HepG2 (cell line): Measurements from ENCODE around the gene GFER. TPM values are rescaled to one million over a fixed set of nuclear protein-coding genes. Genes with fewer than 3 reads are reported as not detected.

Experiments
- FOXK2 ChIP-seq: fragments of 450-650 bp; IDR thresholded peaks from 2 replicates; pipeline ENCODE4 v1.6.1; 2016
- HDAC1 ChIP-seq: sonication (generic); formaldehyde crosslinking; IDR thresholded peaks from 2 replicates; pipeline ENCODE4 v1.5.1; 2020; ENCODE audit warnings: mild to moderate bottlenecking, missing genetic modification reagents
- HNF4G ChIP-seq, 2 experiments: sonication (generic) in 1 of 2; formaldehyde crosslinking in 1 of 2; IDR thresholded peaks; 2 replicates each; pipeline versions ENCODE4 v1.4.0 to v1.6.1; 2011 to 2020; ENCODE audit warnings: borderline replicate concordance in 2 of 2, low read depth in 2 of 2, mild to moderate bottlenecking in 2 of 2, low read length in 1 of 2, missing genetic modification reagents in 1 of 2, moderate library complexity in 1 of 2
- HNRNPK ChIP-seq: fragments of 200-400 bp; formaldehyde crosslinking; IDR thresholded peaks from 2 replicates; pipeline ENCODE4 v1.6.1; 2018; ENCODE audit warnings: low read length, low read depth, moderate library complexity, mild to moderate bottlenecking; ENCODE audit not compliant: poor library complexity, severe bottlenecking
- MEIS1 ChIP-seq: sonication (generic); formaldehyde crosslinking; IDR thresholded peaks from 2 replicates; pipeline ENCODE4 v1.9.0; 2021; ENCODE audit warnings: mild to moderate bottlenecking, missing genetic modification reagents, moderate library complexity, borderline replicate concordance
- NCOA1 ChIP-seq: sonication (generic); formaldehyde crosslinking; IDR thresholded peaks from 2 replicates; pipeline ENCODE4 v1.9.0; 2021; ENCODE audit warnings: missing genetic modification reagents
- ZNF276 ChIP-seq: sonication (generic); formaldehyde crosslinking; IDR thresholded peaks from 2 replicates; pipeline ENCODE4 v1.4.0; 2020; ENCODE audit warnings: mild to moderate bottlenecking, low read depth, missing genetic modification reagents
- ZNF564 ChIP-seq: sonication (generic); formaldehyde crosslinking; IDR thresholded peaks from 2 replicates; pipeline ENCODE4 v1.8.1; 2023; ENCODE audit warnings: mild to moderate bottlenecking, missing genetic modification reagents
- ZNF788 ChIP-seq: sonication (generic); formaldehyde crosslinking; IDR thresholded peaks from 2 replicates; pipeline ENCODE4 v1.5.0; 2020; ENCODE audit warnings: mild to moderate bottlenecking, missing genetic modification reagents, borderline replicate concordance
- polyA plus RNA-seq, 8 experiments: library from polyadenylated mRNA; depleted of rRNA in 3 of 8; stranded (reverse) in 7 of 8; unstranded in 1 of 8; fragments of >200 nt; fragmentation: Illumina TruSeq in 4 of 8; extraction: Trizol in 4 of 8; gene quantifications; 2 replicates each; pipeline versions ENCODE4 v1.2.1 to v1.2.3, GENCODE V29; 2011 to 2016; ENCODE audit warnings: low read depth in 4 of 8, missing spikeins in 1 of 8, mixed read lengths in 1 of 8; ENCODE audit not compliant: insufficient read depth in 1 of 8
- total RNA-seq, 5 experiments: library from RNA; depleted of rRNA; stranded (reverse); fragments of >200 nt; fragmentation: Illumina TruSeq; extraction: Trizol; gene quantifications; 2 replicates each; pipeline ENCODE4 v1.2.3, GENCODE V29; 2016; ENCODE audit warnings: low read depth in 1 of 5
- TF ChIP-seq, protein P1 (sequence below): sonication (generic); formaldehyde crosslinking; IDR thresholded peaks from 2 replicates; pipeline ENCODE4 v1.5.1; 2020; ENCODE audit warnings: missing genetic modification reagents, mild to moderate bottlenecking, borderline replicate concordance
- TF ChIP-seq, protein P2 (sequence below): IDR thresholded peaks from 2 replicates; pipeline ENCODE4 v1.6.1; 2016; ENCODE audit warnings: low read depth
- TF ChIP-seq, protein P3 (sequence below): sonication (generic); formaldehyde crosslinking; IDR thresholded peaks from 2 replicates; pipeline ENCODE4 v1.4.0; 2020; ENCODE audit warnings: missing genetic modification reagents
- TF ChIP-seq, protein P4 (sequence below): sonication (generic); formaldehyde crosslinking; IDR thresholded peaks from 2 replicates; pipeline ENCODE4 v1.4.0; 2020; ENCODE audit warnings: mild to moderate bottlenecking, missing genetic modification reagents

GFER gene
- total and polyA plus RNA-seq, 2 of the 13 experiments (the other 11 are each of a cell fraction or from before 2014, with no cell fraction given): 28.6 to 71.7 TPM

- TF ChIP-seq, protein P1, sequence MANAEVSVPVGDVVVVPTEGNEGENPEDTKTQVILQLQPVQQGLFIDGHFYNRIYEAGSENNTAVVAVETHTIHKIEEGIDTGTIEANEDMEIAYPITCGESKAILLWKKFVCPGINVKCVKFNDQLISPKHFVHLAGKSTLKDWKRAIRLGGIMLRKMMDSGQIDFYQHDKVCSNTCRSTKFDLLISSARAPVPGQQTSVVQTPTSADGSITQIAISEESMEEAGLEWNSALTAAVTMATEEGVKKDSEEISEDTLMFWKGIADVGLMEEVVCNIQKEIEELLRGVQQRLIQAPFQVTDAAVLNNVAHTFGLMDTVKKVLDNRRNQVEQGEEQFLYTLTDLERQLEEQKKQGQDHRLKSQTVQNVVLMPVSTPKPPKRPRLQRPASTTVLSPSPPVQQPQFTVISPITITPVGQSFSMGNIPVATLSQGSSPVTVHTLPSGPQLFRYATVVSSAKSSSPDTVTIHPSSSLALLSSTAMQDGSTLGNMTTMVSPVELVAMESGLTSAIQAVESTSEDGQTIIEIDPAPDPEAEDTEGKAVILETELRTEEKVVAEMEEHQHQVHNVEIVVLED (CRISPR knock-in tag): no peak
- TF ChIP-seq, protein P2, sequence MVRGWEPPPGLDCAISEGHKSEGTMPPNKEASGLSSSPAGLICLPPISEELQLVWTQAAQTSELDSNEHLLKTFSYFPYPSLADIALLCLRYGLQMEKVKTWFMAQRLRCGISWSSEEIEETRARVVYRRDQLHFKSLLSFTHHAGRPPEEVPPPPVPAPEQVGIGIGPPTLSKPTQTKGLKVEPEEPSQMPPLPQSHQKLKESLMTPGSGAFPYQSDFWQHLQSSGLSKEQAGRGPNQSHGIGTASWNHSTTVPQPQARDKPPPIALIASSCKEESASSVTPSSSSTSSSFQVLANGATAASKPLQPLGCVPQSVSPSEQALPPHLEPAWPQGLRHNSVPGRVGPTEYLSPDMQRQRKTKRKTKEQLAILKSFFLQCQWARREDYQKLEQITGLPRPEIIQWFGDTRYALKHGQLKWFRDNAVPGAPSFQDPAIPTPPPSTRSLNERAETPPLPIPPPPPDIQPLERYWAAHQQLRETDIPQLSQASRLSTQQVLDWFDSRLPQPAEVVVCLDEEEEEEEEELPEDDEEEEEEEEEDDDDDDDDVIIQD (CRISPR knock-in tag): no peak
- TF ChIP-seq, protein P3, sequence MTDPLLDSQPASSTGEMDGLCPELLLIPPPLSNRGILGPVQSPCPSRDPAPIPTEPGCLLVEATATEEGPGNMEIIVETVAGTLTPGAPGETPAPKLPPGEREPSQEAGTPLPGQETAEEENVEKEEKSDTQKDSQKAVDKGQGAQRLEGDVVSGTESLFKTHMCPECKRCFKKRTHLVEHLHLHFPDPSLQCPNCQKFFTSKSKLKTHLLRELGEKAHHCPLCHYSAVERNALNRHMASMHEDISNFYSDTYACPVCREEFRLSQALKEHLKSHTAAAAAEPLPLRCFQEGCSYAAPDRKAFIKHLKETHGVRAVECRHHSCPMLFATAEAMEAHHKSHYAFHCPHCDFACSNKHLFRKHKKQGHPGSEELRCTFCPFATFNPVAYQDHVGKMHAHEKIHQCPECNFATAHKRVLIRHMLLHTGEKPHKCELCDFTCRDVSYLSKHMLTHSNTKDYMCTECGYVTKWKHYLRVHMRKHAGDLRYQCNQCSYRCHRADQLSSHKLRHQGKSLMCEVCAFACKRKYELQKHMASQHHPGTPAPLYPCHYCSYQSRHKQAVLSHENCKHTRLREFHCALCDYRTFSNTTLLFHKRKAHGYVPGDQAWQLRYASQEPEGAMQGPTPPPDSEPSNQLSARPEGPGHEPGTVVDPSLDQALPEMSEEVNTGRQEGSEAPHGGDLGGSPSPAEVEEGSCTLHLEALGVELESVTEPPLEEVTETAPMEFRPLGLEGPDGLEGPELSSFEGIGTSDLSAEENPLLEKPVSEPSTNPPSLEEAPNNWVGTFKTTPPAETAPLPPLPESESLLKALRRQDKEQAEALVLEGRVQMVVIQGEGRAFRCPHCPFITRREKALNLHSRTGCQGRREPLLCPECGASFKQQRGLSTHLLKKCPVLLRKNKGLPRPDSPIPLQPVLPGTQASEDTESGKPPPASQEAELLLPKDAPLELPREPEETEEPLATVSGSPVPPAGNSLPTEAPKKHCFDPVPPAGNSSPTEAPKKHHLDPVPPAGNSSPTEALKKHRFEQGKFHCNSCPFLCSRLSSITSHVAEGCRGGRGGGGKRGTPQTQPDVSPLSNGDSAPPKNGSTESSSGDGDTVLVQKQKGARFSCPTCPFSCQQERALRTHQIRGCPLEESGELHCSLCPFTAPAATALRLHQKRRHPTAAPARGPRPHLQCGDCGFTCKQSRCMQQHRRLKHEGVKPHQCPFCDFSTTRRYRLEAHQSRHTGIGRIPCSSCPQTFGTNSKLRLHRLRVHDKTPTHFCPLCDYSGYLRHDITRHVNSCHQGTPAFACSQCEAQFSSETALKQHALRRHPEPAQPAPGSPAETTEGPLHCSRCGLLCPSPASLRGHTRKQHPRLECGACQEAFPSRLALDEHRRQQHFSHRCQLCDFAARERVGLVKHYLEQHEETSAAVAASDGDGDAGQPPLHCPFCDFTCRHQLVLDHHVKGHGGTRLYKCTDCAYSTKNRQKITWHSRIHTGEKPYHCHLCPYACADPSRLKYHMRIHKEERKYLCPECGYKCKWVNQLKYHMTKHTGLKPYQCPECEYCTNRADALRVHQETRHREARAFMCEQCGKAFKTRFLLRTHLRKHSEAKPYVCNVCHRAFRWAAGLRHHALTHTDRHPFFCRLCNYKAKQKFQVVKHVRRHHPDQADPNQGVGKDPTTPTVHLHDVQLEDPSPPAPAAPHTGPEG (CRISPR knock-in tag): no peak
- TF ChIP-seq ZNF276 (CRISPR knock-in tag): no peak
- TF ChIP-seq ZNF564: no peak
- peak; percentile 10 for TF ChIP-seq HNRNPK
- TF ChIP-seq MEIS1 (CRISPR knock-in tag): 0 out of 2 replicates have a peak, but pooled peaks have one; percentile 64
- TF ChIP-seq HNF4G (IDR thresholded peaks at IDR 0.05; ENCODE audit: borderline replicate concordance, low read depth, low read length): peak; percentile 89
- no peak; the same call in 1 of the 2 replicates for TF ChIP-seq HNF4G (CRISPR knock-in tag; IDR thresholded peaks at IDR 0.05; ENCODE audit: borderline replicate concordance, low read depth)
- TF ChIP-seq FOXK2: no peak
- TF ChIP-seq NCOA1: no peak; the same call in 1 of the 2 replicates
- peak; percentile 79 for TF ChIP-seq HDAC1 (CRISPR knock-in tag)
- TF ChIP-seq, protein P4, sequence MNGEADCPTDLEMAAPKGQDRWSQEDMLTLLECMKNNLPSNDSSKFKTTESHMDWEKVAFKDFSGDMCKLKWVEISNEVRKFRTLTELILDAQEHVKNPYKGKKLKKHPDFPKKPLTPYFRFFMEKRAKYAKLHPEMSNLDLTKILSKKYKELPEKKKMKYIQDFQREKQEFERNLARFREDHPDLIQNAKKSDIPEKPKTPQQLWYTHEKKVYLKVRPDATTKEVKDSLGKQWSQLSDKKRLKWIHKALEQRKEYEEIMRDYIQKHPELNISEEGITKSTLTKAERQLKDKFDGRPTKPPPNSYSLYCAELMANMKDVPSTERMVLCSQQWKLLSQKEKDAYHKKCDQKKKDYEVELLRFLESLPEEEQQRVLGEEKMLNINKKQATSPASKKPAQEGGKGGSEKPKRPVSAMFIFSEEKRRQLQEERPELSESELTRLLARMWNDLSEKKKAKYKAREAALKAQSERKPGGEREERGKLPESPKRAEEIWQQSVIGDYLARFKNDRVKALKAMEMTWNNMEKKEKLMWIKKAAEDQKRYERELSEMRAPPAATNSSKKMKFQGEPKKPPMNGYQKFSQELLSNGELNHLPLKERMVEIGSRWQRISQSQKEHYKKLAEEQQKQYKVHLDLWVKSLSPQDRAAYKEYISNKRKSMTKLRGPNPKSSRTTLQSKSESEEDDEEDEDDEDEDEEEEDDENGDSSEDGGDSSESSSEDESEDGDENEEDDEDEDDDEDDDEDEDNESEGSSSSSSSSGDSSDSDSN (CRISPR knock-in tag): peak; percentile 49; the same call in 1 of the 2 replicates
- TF ChIP-seq ZNF788 (CRISPR knock-in tag): no peak; the same call in 1 of the 2 replicates
Observed at GRCh38 chr16:1984347-1985225, 593 bp downstream of the GFER start (continued).
